GM12864 (cell line): ENCODE measurements around the gene NET1.
"Not testable (repeated sequence)": the region's sequence is repeated elsewhere in the genome, so short reads cannot be mapped to it uniquely, and the experiment has no call there.

Experiments
- DNase-seq: peaks from one replicate; pipeline ENCODE4 v3.0.0-alpha.2; 2011; ENCODE audit warnings: low read depth
- H3K4me3 ChIP-seq: 2 replicates; pipeline ENCODE4 v1.5.1; 2011; ENCODE audit warnings: mild to moderate bottlenecking, low read depth, low read length, control low read depth
- CTCF ChIP-seq: IDR thresholded peaks from 2 replicates; pipeline ENCODE4 v1.5.1; 2011; ENCODE audit warnings: low read depth, mild to moderate bottlenecking, moderate library complexity, low read length, control low read depth, inconsistent platforms; ENCODE audit errors: missing control alignments

Gene NET1

GRCh38 chr10:5467634-5468255 lies 55.4 kb downstream of the NET1 start:
- no peak for TF ChIP-seq CTCF
- no peak overlapping the region for H3K4me3 ChIP-seq

GRCh38 chr10:5468262-5469106 lies 56.1 kb downstream of the NET1 start:
- DNase-seq, result no peak
- H3K4me3 ChIP-seq, result no peak overlapping the region
- TF ChIP-seq CTCF, result no peak

More at GRCh38 chr10:5467634-5468255, 55.4 kb downstream of the NET1 start:
- DNase-seq, result no peak

- DNase-seq, result no peak
- H3K4me3 ChIP-seq, result no peak overlapping the region
- no peak for TF ChIP-seq CTCF
These were observed 57.1 kb downstream of the NET1 start for GRCh38 chr10:5469353-5470061.

- TF ChIP-seq CTCF, result no peak
- no peak for DNase-seq
- H3K4me3 ChIP-seq, result no peak overlapping the region
These were observed 57.9 kb downstream of the NET1 start for GRCh38 chr10:5470062-5470751.

GRCh38 chr10:5474642-5475041 lies 62.3 kb downstream of the NET1 start:
- not testable (repeated sequence) for DNase-seq, H3K4me3 ChIP-seq

GRCh38 chr10:5475088-5475487 lies 62.7 kb downstream of the NET1 start:
- DNase-seq, H3K4me3 ChIP-seq: not testable (repeated sequence)

GRCh38 chr10:5475974-5476807 lies 63.8 kb downstream of the NET1 start:
- H3K4me3 ChIP-seq, DNase-seq: not testable (repeated sequence)
